Measurements from ENCODE around the gene FRAS1. TPM values are rescaled to one million over a fixed set of nuclear protein-coding genes. Genes with fewer than 3 reads are reported as not detected.
"Not testable (repeated sequence)": the region's sequence is repeated elsewhere in the genome, so short reads cannot be mapped to it uniquely, and the experiment has no call there.

Gene FRAS1, protein sequence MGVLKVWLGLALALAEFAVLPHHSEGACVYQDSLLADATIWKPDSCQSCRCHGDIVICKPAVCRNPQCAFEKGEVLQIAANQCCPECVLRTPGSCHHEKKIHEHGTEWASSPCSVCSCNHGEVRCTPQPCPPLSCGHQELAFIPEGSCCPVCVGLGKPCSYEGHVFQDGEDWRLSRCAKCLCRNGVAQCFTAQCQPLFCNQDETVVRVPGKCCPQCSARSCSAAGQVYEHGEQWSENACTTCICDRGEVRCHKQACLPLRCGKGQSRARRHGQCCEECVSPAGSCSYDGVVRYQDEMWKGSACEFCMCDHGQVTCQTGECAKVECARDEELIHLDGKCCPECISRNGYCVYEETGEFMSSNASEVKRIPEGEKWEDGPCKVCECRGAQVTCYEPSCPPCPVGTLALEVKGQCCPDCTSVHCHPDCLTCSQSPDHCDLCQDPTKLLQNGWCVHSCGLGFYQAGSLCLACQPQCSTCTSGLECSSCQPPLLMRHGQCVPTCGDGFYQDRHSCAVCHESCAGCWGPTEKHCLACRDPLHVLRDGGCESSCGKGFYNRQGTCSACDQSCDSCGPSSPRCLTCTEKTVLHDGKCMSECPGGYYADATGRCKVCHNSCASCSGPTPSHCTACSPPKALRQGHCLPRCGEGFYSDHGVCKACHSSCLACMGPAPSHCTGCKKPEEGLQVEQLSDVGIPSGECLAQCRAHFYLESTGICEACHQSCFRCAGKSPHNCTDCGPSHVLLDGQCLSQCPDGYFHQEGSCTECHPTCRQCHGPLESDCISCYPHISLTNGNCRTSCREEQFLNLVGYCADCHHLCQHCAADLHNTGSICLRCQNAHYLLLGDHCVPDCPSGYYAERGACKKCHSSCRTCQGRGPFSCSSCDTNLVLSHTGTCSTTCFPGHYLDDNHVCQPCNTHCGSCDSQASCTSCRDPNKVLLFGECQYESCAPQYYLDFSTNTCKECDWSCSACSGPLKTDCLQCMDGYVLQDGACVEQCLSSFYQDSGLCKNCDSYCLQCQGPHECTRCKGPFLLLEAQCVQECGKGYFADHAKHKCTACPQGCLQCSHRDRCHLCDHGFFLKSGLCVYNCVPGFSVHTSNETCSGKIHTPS (N-terminal part only)
- 10 to 100 TPM; 77.0 to 78.3 TPM for total RNA-seq
- 16.1 TPM for polyA plus RNA-seq (2013, experiment 1 of 2)
- 16.9 TPM for polyA plus RNA-seq (2013, experiment 2 of 2)
- long read RNA-seq, experiment 1, partial matches to known transcripts = 30 of 33 reads
- long read RNA-seq, experiment 1, other reads (novel, unspliced or antisense) = 3 of 33 reads
- long read RNA-seq, experiment 2, full-length matches to known transcripts = 1 of 61 reads
- long read RNA-seq, experiment 2, partial matches to known transcripts = 39 of 61 reads
- long read RNA-seq, experiment 2, other reads (novel, unspliced or antisense) = 21 of 61 reads
- long read RNA-seq, experiment 3, partial matches to known transcripts = 17 of 37 reads
- long read RNA-seq, experiment 3, other reads (novel, unspliced or antisense) = 20 of 37 reads
- long read RNA-seq, experiment 4, partial matches to known transcripts = 0 of 3 reads
- long read RNA-seq, experiment 4, other reads (novel, unspliced or antisense) = 3 of 3 reads

- H3K27ac ChIP-seq (ENCODE audit: low read depth, low read length) = peak within 1 kb of the TSS; percentile 72
- TF ChIP-seq, protein P1, sequence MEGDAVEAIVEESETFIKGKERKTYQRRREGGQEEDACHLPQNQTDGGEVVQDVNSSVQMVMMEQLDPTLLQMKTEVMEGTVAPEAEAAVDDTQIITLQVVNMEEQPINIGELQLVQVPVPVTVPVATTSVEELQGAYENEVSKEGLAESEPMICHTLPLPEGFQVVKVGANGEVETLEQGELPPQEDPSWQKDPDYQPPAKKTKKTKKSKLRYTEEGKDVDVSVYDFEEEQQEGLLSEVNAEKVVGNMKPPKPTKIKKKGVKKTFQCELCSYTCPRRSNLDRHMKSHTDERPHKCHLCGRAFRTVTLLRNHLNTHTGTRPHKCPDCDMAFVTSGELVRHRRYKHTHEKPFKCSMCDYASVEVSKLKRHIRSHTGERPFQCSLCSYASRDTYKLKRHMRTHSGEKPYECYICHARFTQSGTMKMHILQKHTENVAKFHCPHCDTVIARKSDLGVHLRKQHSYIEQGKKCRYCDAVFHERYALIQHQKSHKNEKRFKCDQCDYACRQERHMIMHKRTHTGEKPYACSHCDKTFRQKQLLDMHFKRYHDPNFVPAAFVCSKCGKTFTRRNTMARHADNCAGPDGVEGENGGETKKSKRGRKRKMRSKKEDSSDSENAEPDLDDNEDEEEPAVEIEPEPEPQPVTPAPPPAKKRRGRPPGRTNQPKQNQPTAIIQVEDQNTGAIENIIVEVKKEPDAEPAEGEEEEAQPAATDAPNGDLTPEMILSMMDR (conservative IDR thresholded peaks at IDR 0.05) = peak; percentile 38
These were observed at the start of gene FRAS1 for GRCh38 chr4:78057135-78057599. FRAS1 (plus strand) TSS chr4:78057323; CDS start chr4:78058010, 687 bp downstream.

DNA sequence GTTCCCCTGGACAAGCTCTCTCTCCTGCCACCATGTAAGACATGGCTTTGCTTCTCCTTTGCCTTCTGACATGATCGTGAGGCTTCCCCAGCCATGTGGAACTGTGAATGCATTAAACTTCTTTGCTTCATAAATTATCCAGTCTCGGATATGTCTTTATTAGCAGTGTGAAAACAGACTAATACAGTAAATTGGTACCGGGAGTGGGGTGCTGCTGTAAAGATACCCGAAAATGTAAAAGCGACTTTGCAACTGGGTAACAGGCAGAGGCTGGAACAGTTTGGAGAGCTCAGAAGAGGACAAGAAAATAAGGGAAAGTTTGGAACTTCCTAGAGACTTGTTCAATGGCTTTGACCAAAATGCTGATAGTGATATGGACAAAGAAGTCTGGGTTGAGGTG is 46.1 kb upstream of the FRAS1 start:
- not testable (repeated sequence) for H3K36me3 Mint-ChIP-seq (ENCODE audit: low read depth); H3K27me3 Mint-ChIP-seq (ENCODE audit: insufficient read depth); H3K27ac Mint-ChIP-seq; H3K27ac ChIP-seq (ENCODE audit: low read depth, low read length); H3K4me3 Mint-ChIP-seq; H3K27me3 ChIP-seq (ENCODE audit: control insufficient read depth, insufficient read depth, low read length, poor library complexity, severe bottlenecking); H3K9ac ChIP-seq (ENCODE audit: extremely low read depth, low read length, poor library complexity, severe bottlenecking); DNase-seq; H3K36me3 ChIP-seq (ENCODE audit: control insufficient read depth, insufficient read depth, low read length); H3K4me1 Mint-ChIP-seq; H3K4me1 ChIP-seq (ENCODE audit: control insufficient read depth, insufficient read depth, low read length)
- H3K4me3 ChIP-seq (ENCODE audit: low read length) = peak overlapping the region; percentile 65
- 86 to 94% methylated on average over 5 of the region's 5 CpGs for WGBS, 2 experiments (ENCODE audit: insufficient coverage in 1 of 2, insufficient read length in 1 of 2)
- peaks cover 29% of the 10 kb centered on the region for H3K9me3 ChIP-seq (ENCODE audit: control insufficient read depth, low read length)
- peaks cover 45% of the 10 kb centered on the region for H3K9me3 Mint-ChIP-seq

More at GRCh38 chr4:78057135-78057599, at the start of gene FRAS1:
- peaks cover 3% of the 10 kb centered on the region for H3K27me3 Mint-ChIP-seq (ENCODE audit: insufficient read depth)
- no peaks in the 10 kb centered on the region for H3K9me3 Mint-ChIP-seq
- 0% methylated on average over 11 to 39 of the region's 39 CpGs for WGBS, 2 experiments (ENCODE audit: insufficient coverage in 1 of 2, insufficient read length in 1 of 2)
- no peaks in the 10 kb centered on the region for H3K27me3 ChIP-seq (ENCODE audit: control insufficient read depth, insufficient read depth, low read length, poor library complexity, severe bottlenecking)
- no peaks in the 10 kb centered on the region for H3K9me3 ChIP-seq (ENCODE audit: control insufficient read depth, low read length)
- H3K4me3 ChIP-seq (ENCODE audit: low read length) = peak within 1 kb of the TSS; percentile 96
- peak within 1 kb of the TSS; percentile 92 for H3K4me3 Mint-ChIP-seq
- H3K36me3 ChIP-seq (ENCODE audit: control insufficient read depth, insufficient read depth, low read length) = no peaks in the 10 kb centered on the region
- H3K4me1 ChIP-seq (ENCODE audit: control insufficient read depth, insufficient read depth, low read length) = peaks cover 4% of the 10 kb centered on the region
- H3K4me1 Mint-ChIP-seq = peaks cover 20% of the 10 kb centered on the region
- peak within 1 kb of the TSS; percentile 87 for H3K9ac ChIP-seq (ENCODE audit: extremely low read depth, low read length, poor library complexity, severe bottlenecking)
- H3K36me3 Mint-ChIP-seq (ENCODE audit: low read depth) = no peaks in the 10 kb centered on the region
- peak within 1 kb of the TSS; percentile 93 for H3K27ac Mint-ChIP-seq
- peak; percentile 87 for DNase-seq
